Measurements from ENCODE around the gene GPX4. TPM values are rescaled to one million over a fixed set of nuclear protein-coding genes. Genes with fewer than 3 reads are reported as not detected.

Gene GPX4
- total and polyA plus RNA-seq, 2 experiments from 2014 or later = 351 to 573 TPM

DNA sequence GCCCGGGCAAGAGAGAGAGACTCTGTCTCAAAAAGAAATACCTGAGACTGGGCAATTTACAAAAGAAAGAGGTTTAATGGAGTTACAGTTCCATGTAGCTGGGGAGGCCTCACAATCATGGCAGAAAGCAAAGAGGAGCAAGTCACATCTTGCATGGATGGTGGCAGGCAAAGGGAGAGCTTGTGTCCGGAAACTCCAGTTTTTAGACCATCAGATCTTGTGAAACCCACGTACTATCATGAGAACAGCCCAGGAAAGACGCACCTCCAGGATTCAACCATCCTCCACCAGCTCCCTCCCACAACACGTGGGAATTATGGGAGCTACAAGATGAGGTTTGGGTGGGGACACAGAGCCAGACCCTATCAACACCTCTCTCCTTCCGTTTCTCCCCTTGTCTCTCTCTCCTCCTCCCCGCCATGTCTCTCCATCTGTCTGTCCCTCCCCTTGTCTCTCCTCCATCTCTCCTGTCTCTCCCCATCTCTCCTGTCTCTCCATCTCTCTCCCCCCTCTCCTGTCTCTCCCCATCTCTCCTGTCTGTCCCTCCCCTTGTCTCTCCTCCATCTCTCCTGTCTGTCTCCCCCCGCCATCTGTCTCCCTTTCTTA is 18.6 kb upstream of the GPX4 start:
- TF ChIP-seq, protein P1, sequence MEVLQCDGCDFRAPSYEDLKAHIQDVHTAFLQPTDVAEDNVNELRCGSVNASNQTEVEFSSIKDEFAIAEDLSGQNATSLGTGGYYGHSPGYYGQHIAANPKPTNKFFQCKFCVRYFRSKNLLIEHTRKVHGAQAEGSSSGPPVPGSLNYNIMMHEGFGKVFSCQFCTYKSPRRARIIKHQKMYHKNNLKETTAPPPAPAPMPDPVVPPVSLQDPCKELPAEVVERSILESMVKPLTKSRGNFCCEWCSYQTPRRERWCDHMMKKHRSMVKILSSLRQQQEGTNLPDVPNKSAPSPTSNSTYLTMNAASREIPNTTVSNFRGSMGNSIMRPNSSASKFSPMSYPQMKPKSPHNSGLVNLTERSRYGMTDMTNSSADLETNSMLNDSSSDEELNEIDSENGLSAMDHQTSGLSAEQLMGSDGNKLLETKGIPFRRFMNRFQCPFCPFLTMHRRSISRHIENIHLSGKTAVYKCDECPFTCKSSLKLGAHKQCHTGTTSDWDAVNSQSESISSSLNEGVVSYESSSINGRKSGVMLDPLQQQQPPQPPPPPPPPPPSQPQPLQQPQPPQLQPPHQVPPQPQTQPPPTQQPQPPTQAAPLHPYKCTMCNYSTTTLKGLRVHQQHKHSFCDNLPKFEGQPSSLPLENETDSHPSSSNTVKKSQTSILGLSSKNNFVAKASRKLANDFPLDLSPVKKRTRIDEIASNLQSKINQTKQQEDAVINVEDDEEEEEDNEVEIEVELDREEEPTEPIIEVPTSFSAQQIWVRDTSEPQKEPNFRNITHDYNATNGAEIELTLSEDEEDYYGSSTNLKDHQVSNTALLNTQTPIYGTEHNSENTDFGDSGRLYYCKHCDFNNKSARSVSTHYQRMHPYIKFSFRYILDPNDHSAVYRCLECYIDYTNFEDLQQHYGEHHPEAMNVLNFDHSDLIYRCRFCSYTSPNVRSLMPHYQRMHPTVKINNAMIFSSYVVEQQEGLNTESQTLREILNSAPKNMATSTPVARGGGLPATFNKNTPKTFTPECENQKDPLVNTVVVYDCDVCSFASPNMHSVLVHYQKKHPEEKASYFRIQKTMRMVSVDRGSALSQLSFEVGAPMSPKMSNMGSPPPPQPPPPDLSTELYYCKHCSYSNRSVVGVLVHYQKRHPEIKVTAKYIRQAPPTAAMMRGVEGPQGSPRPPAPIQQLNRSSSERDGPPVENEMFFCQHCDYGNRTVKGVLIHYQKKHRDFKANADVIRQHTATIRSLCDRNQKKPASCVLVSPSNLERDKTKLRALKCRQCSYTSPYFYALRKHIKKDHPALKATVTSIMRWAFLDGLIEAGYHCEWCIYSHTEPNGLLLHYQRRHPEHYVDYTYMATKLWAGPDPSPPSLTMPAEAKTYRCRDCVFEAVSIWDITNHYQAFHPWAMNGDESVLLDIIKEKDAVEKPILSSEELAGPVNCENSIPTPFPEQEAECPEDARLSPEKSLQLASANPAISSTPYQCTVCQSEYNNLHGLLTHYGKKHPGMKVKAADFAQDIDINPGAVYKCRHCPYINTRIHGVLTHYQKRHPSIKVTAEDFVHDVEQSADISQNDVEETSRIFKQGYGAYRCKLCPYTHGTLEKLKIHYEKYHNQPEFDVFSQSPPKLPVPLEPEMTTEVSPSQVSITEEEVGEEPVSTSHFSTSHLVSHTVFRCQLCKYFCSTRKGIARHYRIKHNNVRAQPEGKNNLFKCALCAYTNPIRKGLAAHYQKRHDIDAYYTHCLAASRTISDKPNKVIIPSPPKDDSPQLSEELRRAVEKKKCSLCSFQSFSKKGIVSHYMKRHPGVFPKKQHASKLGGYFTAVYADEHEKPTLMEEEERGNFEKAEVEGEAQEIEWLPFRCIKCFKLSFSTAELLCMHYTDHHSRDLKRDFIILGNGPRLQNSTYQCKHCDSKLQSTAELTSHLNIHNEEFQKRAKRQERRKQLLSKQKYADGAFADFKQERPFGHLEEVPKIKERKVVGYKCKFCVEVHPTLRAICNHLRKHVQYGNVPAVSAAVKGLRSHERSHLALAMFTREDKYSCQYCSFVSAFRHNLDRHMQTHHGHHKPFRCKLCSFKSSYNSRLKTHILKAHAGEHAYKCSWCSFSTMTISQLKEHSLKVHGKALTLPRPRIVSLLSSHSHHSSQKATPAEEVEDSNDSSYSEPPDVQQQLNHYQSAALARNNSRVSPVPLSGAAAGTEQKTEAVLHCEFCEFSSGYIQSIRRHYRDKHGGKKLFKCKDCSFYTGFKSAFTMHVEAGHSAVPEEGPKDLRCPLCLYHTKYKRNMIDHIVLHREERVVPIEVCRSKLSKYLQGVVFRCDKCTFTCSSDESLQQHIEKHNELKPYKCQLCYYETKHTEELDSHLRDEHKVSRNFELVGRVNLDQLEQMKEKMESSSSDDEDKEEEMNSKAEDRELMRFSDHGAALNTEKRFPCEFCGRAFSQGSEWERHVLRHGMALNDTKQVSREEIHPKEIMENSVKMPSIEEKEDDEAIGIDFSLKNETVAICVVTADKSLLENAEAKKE (CRISPR knock-in tag; IDR thresholded peaks at IDR 0.05) = no peak
- no peak for TF ChIP-seq ZNF114 (CRISPR knock-in tag; IDR thresholded peaks at IDR 0.05)
- no peak for TF ChIP-seq CREB1 (CRISPR knock-in tag; IDR thresholded peaks at IDR 0.05; ENCODE audit: low read depth)
- no peaks in the 10 kb centered on the region for H3K4me1 Mint-ChIP-seq
- Histone ChIP-seq H3K79me2 (replicated peaks; ENCODE audit: insufficient read depth) (no peaks in the 10 kb centered on the region), H3K27ac (ENCODE audit: low read depth) (peak overlapping the region; percentile 74; the same call in 1 of the 2 replicates), H3K4me1 (ENCODE audit: insufficient read depth) (no peaks in the 10 kb centered on the region; the same call in 1 of the 2 replicates), H3F3A (replicated peaks; ENCODE audit: low read depth) (peaks cover 34% of the 10 kb centered on the region; the same call in 1 of the 2 replicates), H4K20me1 (replicated peaks; ENCODE audit: insufficient read depth) (peaks cover 3% of the 10 kb centered on the region; the same call in 1 of the 2 replicates), H3K4me2 (no peak overlapping the region), H3K36me3 (ENCODE audit: insufficient read depth) (no peaks in the 10 kb centered on the region; the same call in 1 of the 2 replicates), H3K27me3 (ENCODE audit: insufficient read depth) (no peaks in the 10 kb centered on the region), H3K4me3 (no peak overlapping the region), H2AFZ (no peak overlapping the region), H3K9me2 (ENCODE audit: insufficient read depth) (no peaks in the 10 kb centered on the region)
- peaks cover 20% of the 10 kb centered on the region for H3K27me3 Mint-ChIP-seq (ENCODE audit: insufficient read depth, low read depth, poor library complexity)
- ATAC-seq = no peak
- H3K4me3 Mint-ChIP-seq = no peak overlapping the region
- no peak overlapping the region for H3K27ac Mint-ChIP-seq
- peaks cover 51% of the 10 kb centered on the region for H3K36me3 Mint-ChIP-seq (ENCODE audit: low read depth)
- DNase-seq (ENCODE audit: low spot score) = no peak
- H3K9me3 Mint-ChIP-seq = no peaks in the 10 kb centered on the region; the same call in 2 of the 3 replicates

DNA sequence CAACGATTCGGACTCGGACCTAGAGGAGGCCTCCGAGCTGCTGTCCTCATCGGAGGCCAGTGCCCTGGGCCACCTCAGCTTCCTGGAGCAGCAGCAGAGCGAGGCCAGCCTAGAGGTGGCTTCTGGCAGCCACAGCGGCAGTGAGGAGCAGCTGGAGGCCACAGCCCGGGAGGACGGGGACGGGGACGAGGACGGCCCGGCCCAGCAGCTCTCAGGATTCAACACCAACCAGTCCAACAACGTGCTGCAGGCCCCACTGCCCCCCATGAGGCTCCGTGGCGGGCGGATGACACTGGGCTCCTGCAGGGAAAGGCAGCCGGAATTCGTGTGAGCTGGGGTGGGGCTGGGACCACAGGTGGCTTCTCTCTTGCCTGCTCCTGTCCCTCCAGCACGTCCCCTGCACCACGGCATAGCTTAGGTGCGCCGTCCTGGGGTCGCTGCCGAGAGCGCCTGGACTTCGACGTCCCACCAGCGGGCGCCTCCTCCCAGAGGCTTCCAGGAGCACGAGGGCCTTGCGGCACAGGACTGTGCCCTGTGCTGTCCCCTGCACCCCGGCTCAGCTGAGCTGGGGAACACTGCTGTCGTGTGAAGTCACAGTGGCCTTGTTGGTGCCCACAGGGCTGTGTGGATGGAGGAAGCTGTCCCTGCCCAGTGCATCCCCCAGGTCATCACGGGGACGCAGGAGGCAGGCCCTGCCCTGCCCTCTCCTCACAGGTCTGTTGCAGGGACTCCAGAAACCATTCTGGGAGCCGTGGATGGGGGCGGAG is 17.9 kb upstream of the GPX4 start:
- H3K27ac Mint-ChIP-seq = no peak overlapping the region
- Histone ChIP-seq H3K27ac (ENCODE audit: low read depth) (peak overlapping the region; percentile 74), H3K9me2 (ENCODE audit: insufficient read depth) (no peaks in the 10 kb centered on the region), H3K36me3 (ENCODE audit: insufficient read depth) (no peaks in the 10 kb centered on the region; the same call in 1 of the 2 replicates), H3K4me2 (no peak overlapping the region), H2AFZ (no peak overlapping the region), H3K4me1 (ENCODE audit: insufficient read depth) (no peaks in the 10 kb centered on the region; the same call in 1 of the 2 replicates), H3K27me3 (ENCODE audit: insufficient read depth) (no peaks in the 10 kb centered on the region), H4K20me1 (replicated peaks; ENCODE audit: insufficient read depth) (peaks cover 3% of the 10 kb centered on the region; the same call in 1 of the 2 replicates), H3K79me2 (replicated peaks; ENCODE audit: insufficient read depth) (no peaks in the 10 kb centered on the region), H3F3A (replicated peaks; ENCODE audit: low read depth) (peaks cover 34% of the 10 kb centered on the region; the same call in 1 of the 2 replicates), H3K4me3 (no peak overlapping the region)
- H3K27me3 Mint-ChIP-seq (ENCODE audit: insufficient read depth, low read depth, poor library complexity) = peaks cover 20% of the 10 kb centered on the region
- H3K36me3 Mint-ChIP-seq (ENCODE audit: low read depth) = peaks cover 49% of the 10 kb centered on the region
- no peak for DNase-seq (ENCODE audit: low spot score)
- no peak overlapping the region for H3K4me3 Mint-ChIP-seq
- ATAC-seq = no peak
- H3K9me3 Mint-ChIP-seq = no peaks in the 10 kb centered on the region; the same call in 2 of the 3 replicates
- no peaks in the 10 kb centered on the region for H3K4me1 Mint-ChIP-seq
- TF ChIP-seq, protein P1 (CRISPR knock-in tag; IDR thresholded peaks at IDR 0.05) = no peak
